GM10266 (cell line): ENCODE data around the gene XPO5.
"Not testable (repeated sequence)": the region's sequence is repeated elsewhere in the genome, so short reads cannot be mapped to it uniquely, and the experiment has no call there.

Experiments used
- DNase-seq: peaks from one replicate; pipeline ENCODE4 v3.0.0; 2012; ENCODE audit errors: extremely low spot score
- TF ChIP-seq, protein P1 (sequence below): IDR thresholded peaks from 2 replicates; pipeline ENCODE4 v1.5.1; 2012; ENCODE audit warnings: mild to moderate bottlenecking, low read depth; ENCODE audit not compliant: control insufficient read depth, insufficient read depth; ENCODE audit errors: missing control alignments

The XPO5 gene

DNA sequence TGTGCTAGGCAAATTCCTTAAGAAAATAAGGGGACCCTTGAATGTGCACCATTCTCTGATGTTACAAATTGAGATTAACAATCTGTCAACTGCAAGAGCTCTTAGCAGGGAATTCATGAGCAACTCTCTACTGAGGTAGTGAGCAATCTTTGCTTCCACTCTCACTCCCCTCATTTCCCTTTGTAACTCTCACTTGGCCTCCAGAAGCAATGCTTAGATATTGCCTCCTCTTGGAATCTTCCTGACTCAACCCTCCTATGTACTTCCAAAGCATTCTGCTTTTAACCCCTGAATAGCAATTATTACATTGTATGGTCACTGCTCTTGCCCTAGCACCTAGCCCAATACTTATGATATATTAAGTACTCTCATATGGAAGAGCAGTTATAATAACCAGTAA lies 16.5 kb downstream of the XPO5 start:
- no peak for DNase-seq
- TF ChIP-seq, protein P1, sequence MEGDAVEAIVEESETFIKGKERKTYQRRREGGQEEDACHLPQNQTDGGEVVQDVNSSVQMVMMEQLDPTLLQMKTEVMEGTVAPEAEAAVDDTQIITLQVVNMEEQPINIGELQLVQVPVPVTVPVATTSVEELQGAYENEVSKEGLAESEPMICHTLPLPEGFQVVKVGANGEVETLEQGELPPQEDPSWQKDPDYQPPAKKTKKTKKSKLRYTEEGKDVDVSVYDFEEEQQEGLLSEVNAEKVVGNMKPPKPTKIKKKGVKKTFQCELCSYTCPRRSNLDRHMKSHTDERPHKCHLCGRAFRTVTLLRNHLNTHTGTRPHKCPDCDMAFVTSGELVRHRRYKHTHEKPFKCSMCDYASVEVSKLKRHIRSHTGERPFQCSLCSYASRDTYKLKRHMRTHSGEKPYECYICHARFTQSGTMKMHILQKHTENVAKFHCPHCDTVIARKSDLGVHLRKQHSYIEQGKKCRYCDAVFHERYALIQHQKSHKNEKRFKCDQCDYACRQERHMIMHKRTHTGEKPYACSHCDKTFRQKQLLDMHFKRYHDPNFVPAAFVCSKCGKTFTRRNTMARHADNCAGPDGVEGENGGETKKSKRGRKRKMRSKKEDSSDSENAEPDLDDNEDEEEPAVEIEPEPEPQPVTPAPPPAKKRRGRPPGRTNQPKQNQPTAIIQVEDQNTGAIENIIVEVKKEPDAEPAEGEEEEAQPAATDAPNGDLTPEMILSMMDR, result no peak

DNA sequence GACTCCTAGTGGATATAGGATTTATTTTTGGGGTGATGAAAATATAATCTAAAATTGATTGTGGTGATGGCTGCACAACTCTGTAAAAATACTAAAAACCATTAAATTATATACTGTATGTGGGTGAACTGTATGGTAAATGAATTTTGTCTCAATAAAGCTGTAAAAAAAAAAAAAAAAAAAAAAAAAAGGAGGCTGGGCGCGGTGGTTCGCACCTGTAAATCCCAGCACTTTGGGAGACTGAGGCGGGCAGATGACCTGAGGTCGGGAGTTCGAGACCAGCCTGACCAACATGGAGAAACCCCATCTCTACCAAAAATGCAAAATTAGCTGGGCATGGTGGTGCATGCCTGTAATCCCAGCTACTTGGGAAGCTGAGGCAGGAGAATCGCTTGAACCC lies 18.2 kb downstream of the XPO5 start:
- not testable (repeated sequence) for DNase-seq

DNA sequence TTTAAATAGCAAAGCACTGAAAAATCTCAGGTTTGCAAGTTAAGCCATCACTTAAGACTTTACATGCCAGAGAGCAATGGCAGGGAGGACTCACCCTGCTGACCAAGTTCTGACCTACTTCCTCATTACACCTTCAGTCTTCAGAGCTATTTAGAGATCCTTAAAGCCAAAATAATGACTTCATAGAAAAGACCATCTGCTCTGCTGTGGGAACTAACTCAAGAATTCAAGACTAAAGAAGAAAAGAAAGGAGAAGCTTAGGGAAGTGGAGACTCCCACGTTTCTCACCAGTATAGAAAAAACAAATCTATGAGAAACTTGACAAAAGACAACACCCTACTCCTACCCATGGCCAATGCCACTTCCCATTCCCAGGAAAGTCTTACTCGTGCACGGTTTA lies 28.6 kb downstream of the XPO5 start:
- DNase-seq, result peak; percentile 43
- TF ChIP-seq, protein P1, result no peak

DNA sequence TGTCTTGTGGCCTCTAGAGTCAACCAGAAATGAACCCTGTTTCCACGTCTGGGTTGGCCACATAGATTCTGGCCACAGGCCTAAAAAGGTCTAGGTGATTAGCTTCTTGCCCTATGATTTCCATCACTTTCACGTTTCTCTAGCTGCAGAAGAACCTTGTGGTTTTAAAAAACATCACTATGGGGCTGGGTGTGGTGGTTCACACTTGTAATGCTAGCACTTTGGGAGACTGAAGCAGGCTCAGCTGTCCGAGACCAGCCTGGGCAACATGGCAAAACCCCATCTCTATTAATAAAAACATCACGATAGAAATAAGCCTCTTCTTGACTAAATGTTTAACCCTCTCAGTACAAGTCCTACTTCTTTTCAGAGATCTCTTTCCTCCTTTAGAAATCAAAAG lies 31.4 kb downstream of the XPO5 start:
- no peak for DNase-seq
- TF ChIP-seq, protein P1, result no peak

DNA sequence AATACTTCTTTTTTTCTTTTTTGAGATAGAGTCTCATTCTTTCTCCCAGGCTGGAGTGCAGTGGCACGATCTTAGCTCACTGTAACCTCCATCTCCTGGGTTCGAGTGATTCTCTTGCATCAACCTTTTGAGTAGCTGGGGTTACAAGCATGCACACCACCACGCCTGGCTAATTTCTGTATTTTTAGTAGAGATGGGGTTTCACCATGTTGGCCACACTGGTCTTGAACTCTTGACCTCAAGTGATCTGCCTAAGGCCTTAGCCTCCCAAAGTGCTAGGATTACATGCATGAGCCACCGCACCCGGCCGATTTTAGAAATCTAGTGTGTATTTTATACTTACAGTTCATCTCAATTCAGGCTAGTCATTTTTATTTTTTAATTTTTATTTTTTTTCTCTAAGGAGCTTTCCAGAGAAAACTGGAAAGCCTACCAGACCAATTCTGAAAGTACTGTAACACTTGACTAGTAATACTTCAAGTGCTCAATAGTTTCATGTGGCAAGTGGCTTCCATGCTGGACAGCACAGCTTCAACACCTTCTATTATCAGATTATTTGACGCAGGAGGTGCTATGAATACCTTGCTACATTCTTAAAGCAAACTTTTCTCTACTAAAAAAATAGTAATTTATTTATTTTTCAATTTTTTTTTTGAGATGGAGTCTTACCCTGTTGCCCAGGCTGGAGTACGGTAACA lies 33.9 kb downstream of the XPO5 start:
- TF ChIP-seq, protein P1, result no peak

DNA sequence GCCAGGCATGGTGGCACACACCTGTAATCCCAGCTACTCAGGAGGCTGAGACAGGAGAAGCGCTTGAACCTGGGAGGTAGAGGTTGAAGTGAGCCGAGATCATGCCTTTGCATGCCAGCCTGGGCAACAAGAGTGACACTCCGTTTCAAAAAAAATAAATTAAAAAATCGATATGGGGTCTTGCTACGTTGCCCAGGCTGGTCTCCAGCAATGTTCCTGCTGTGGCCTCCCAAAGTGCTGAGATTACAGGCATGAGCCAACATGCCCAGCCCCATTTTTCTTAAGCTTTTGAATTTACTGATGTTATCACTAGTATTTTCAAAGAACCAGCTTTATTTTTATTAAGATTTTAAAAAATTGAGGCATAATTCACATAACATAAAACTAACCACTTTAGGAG lies 35.3 kb downstream of the XPO5 start:
- TF ChIP-seq, protein P1, result no peak
- no peak for DNase-seq

More for the DNA sequence above, 33.9 kb downstream of the XPO5 start:
- peak; percentile 51 for DNase-seq

DNA sequence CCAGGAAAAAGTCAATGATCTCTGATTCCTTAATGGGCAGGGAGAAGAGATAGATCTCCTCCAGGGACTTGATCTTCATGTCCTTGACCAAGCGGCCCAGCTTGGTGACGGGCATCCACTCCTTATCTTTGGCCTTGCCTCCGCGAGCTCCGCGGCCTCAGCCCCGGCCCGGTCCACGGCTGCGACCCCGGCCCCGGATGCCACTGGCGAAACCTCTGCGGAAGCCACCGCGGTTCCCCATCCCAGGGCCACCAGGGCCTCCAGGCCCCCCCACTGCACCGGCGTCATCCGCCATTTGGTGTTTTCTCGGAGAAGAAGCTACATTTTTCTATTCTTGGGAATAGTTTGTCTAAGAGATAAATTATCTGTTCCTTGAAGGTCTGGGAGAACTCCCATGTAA lies 36.4 kb downstream of the XPO5 start:
- not testable (repeated sequence) for DNase-seq

DNA sequence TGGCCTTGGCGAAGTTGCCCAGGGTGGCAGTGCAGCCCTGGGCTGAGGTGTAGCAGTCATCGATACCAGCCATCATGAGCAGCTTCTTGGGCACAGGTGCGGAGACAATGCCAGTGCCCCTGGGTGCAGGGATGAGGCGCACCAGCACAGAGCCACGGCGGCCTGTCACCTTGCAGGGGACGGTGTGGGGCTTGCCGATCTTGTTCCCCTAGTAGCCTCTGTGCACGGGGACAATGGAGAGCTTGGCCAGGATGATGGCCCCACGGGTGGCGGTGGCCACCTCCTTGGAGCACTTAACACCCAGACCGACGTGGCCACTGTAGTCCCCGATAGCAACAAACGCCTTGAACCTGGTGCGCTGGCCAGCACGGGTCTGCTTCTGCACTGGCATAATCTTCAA lies 36.9 kb downstream of the XPO5 start:
- DNase-seq, result not testable (repeated sequence)

DNA sequence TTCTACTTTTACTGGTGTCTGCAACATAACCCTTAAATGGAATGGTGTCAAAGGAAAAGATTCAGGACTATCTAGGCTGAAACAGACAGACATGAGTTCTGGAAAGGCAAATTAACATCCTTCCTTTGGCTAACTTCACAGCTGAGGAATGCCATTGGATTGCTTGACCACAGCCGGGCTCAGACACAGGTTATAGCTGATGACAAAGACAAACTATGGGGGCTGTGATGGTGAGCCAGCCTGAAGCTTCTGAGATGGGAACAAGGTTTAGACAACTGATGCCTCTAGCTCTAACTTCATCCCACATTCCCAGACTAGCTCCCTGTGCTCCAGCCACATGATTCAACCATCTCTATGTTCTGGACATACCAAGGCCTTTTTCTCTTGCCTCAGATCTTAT lies 43.6 kb downstream of the XPO5 start:
- TF ChIP-seq, protein P1, result no peak
- no peak for DNase-seq
